GF-D8 (cell line): Measurements from ENCODE around the gene FNTB.

Experiments
- DNase-seq: peaks from one replicate; lab custom pipeline; 2025; lab: John Stamatoyannopoulos, UW

Gene FNTB

GRCh38 chr14:64986648-64987437 is at the start of gene FNTB:
Gene FNTB (plus strand): TSS chr14:64986895. CDS start chr14:64986954, 59 bp downstream.
- peak; percentile 77 for DNase-seq

GRCh38 chr14:64937171-64937820 is 49.4 kb upstream of the FNTB start:
- no peak for DNase-seq

- DNase-seq, result no peak
Observed at GRCh38 chr14:64937821-64938193, 48.9 kb upstream of the FNTB start.

GRCh38 chr14:64938972-64939816 is 47.5 kb upstream of the FNTB start:
- no peak for DNase-seq

- DNase-seq, result no peak
Observed at GRCh38 chr14:64939817-64940190, 46.9 kb upstream of the FNTB start.

- DNase-seq, result no peak
Observed at GRCh38 chr14:64940336-64940910, 46.3 kb upstream of the FNTB start.

- DNase-seq, result no peak
Observed at GRCh38 chr14:64942531-64943111, 44.1 kb upstream of the FNTB start, which contains the start of gene GPX2. Gene GPX2 (minus strand): TSS chr14:64942745. CDS start chr14:64942726, 19 bp downstream.

GRCh38 chr14:64943556-64943955 is 43.1 kb upstream of the FNTB start:
- DNase-seq, result no peak

GRCh38 chr14:64944041-64944440 is 42.7 kb upstream of the FNTB start:
- DNase-seq, result no peak

- DNase-seq, result no peak
Observed at GRCh38 chr14:64944861-64945260, 41.8 kb upstream of the FNTB start.

GRCh38 chr14:64945431-64946178 is 41.1 kb upstream of the FNTB start:
- no peak for DNase-seq

GRCh38 chr14:64946310-64947045 is 40.2 kb upstream of the FNTB start:
- DNase-seq, result no peak

GRCh38 chr14:64947710-64948611 is 38.7 kb upstream of the FNTB start:
- DNase-seq, result no peak

GRCh38 chr14:64948612-64949210 is 38.0 kb upstream of the FNTB start:
- DNase-seq, result no peak

- DNase-seq, result no peak
Observed at GRCh38 chr14:64950889-64951288, 35.8 kb upstream of the FNTB start.

- DNase-seq, result no peak
Observed at GRCh38 chr14:64951291-64951690, 35.4 kb upstream of the FNTB start.

- no peak for DNase-seq
Observed at GRCh38 chr14:64951724-64952123, 35.0 kb upstream of the FNTB start.

GRCh38 chr14:64952598-64953309 is 33.9 kb upstream of the FNTB start:
- DNase-seq, result no peak
